GM12872 (cell line): ENCODE results near the gene NECTIN4.

Experiments used
- TF ChIP-seq, protein P1 (sequence below): IDR thresholded peaks from 3 replicates; pipeline ENCODE4 v1.5.1; 2011; ENCODE audit warnings: low read depth, mild to moderate bottlenecking, low read length, moderate library complexity; ENCODE audit not compliant: insufficient read depth

The NECTIN4 gene

DNA sequence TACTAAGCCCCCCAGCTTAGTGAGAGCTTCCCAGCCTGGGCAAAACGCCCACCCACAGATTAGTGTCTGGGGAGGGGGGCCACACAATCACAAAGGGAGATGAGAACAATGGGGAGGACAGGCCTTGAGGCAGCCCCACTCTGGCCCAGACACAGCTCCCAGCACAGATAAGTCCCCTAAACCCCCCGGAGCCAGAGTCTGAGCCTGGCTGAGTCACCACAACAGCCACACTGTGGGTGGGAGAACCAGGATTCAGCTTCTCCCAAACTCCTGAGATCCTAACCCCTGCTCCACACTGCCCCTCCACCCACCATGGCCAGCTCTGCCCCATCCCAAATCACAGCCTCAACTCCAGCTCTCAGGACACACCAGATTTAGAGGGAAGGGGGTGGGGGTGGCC is 4.2 kb downstream of the NECTIN4 start:
- TF ChIP-seq, protein P1, sequence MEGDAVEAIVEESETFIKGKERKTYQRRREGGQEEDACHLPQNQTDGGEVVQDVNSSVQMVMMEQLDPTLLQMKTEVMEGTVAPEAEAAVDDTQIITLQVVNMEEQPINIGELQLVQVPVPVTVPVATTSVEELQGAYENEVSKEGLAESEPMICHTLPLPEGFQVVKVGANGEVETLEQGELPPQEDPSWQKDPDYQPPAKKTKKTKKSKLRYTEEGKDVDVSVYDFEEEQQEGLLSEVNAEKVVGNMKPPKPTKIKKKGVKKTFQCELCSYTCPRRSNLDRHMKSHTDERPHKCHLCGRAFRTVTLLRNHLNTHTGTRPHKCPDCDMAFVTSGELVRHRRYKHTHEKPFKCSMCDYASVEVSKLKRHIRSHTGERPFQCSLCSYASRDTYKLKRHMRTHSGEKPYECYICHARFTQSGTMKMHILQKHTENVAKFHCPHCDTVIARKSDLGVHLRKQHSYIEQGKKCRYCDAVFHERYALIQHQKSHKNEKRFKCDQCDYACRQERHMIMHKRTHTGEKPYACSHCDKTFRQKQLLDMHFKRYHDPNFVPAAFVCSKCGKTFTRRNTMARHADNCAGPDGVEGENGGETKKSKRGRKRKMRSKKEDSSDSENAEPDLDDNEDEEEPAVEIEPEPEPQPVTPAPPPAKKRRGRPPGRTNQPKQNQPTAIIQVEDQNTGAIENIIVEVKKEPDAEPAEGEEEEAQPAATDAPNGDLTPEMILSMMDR: no peak

- TF ChIP-seq, protein P1: no peak
These were observed 4.8 kb downstream of the NECTIN4 start for GRCh38 chr1:161084597-161084988.

- TF ChIP-seq, protein P1: no peak
These were observed 5.4 kb downstream of the NECTIN4 start for GRCh38 chr1:161083748-161084596.

- TF ChIP-seq, protein P1: no peak
These were observed 6.2 kb downstream of the NECTIN4 start for GRCh38 chr1:161082996-161083747.

- TF ChIP-seq, protein P1: no peak
These were observed 6.9 kb downstream of the NECTIN4 start for GRCh38 chr1:161082483-161082882.

DNA sequence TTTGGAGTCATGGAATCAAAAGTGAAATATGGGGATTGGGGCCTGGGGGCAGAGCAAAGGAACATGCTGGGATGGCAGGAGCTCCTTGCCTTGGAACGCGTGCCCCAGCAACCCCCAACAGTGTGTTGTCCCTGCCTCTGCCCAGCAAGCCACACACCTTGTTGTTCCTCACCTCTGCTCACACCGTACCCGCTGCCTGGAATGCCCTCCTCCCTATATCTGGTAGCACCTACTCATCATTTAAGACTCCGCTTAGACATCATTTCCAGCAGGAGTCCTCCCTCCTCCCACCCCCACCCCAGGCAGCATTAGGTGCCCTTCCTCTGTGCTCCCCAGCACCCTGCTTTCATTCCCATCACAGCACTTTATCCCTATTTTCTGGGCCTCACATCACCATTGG is 7.8 kb downstream of the NECTIN4 start:
- TF ChIP-seq, protein P1: no peak
